Femur (tissue), 1 donor: ENCODE results near the gene PHAF1.
A peak's percentile ranks its signal among the peaks of the same experiment; 100 is the strongest.

ENCODE experiments used
- DNase-seq: peaks from one replicate; pipeline ENCODE4 v3.0.0-alpha.2; 2017

The PHAF1 gene

DNA sequence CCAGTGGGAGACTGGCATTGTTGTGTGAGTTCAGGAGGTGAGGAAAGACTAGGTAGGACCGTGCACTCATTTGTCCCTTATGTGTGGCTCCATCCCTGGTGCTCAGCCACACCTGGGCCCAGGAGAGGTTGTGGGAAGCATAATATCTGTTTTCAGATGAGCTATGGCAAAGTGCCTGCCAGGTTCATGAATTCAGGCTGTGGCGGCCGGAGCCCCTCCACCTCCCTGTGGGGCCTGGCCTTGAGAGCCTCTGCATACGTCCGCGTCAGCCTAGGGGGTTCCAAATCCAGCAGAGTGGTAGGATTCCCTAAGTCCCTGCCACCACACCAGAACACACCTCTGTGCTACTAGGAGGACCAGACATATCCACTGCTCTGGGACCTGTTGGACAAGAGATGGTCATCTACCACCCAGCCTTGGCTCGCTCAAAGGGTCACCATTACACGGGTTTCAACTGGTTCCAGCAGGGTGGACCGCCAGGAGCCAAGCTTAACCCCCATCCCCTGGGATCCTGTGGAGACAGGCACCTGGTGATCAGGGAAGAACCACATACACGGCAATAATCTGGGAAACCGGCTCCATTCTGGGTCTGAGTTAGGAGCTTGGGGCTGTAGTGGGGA is 39.0 kb downstream of the PHAF1 start:
- DNase-seq: no peak

DNA sequence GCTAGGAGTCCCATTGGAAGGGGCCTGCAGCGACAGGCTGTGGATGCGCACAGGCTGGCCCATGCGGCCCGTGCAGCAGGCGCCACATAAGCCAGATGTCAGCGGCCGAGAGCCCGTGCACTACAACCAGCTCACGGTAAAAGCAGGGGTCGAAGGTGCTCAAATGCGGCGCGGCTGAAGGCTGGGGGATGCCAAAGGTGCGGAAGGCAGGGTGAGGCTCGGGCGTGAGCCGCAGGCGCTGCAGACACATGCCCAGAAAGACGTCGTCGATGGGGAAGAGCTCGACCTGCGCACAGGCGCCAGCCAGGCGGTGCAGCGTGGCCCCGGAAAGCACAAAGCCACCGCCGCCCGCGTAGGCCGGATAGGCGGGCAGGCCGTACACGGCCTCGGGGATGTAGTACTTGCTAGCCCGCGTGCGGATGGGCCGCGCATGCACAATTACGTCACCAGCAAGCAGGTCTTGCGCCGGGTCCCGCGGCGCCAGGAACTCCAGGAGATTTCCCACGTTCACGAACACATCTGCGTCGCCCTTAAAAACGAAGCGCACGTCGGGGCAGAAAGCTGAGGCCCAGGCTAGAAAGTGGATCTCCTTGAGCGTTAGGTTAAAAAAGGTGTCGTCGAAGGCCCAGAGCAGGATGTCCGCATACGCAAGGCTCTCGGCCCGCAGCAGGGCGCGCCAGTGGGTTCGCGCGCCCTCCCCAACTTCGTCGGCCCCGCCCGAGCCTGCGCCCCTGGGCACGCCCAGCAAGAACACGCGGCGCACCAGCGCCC is 39.7 kb downstream of the PHAF1 start:
- peak; percentile 36 for DNase-seq

DNA sequence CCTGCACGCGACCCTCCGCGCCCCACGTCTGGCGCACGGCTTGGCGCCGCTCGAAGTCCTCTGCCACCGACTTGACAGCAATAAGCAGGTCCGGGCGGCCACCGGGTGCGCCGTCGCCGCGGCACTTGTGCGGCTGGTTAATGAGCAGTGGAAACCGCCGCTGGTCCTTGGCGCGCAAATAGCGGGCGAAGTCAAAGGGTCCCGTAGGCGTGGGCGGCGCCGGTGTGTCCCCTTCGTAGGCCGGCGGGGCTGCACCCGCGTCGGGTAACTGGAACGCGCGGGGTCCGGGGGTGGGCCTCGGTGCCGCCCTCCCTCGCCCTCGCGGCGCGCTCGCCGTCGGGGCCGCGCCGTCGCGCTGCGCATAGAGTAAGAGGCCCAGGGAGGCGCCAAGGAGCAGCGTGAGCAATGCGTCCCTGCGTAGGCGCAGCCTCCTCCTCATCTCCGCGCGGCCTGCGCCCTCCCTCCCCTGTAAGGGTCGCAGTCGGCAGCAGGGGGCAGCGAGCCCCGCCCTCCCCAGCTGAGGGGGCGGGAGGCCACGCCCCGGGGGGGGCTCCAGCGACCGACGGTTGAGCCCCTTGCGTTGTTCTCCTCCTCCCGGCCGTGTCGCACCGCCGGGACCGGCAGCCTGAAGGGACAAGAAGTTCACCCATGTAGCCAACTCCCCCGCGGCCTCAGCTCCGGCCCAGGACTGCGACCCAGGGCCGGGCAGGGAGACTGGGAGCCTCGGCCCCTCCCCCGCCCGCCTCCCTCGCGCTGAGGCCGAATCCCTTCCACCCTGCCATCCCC is 40.5 kb downstream of the PHAF1 start:
- peak; percentile 87 for DNase-seq

- DNase-seq: peak; percentile 92
These were observed 41.2 kb downstream of the PHAF1 start, which contains the start of gene B3GNT9 for GRCh38 chr16:67150833-67151396. Gene B3GNT9 (minus strand): TSS chr16:67150998. CDS start chr16:67150485, 513 bp downstream.

GRCh38 chr16:67151431-67152097 is 41.8 kb downstream of the PHAF1 start:
- peak; percentile 34 for DNase-seq

GRCh38 chr16:67154578-67155294 is 45.0 kb downstream of the PHAF1 start:
- DNase-seq: no peak

- peak; percentile 85 for DNase-seq
These were observed 45.8 kb downstream of the PHAF1 start for GRCh38 chr16:67155295-67156142.

- no peak for DNase-seq
These were observed 46.6 kb downstream of the PHAF1 start for GRCh38 chr16:67156143-67156844.

DNA sequence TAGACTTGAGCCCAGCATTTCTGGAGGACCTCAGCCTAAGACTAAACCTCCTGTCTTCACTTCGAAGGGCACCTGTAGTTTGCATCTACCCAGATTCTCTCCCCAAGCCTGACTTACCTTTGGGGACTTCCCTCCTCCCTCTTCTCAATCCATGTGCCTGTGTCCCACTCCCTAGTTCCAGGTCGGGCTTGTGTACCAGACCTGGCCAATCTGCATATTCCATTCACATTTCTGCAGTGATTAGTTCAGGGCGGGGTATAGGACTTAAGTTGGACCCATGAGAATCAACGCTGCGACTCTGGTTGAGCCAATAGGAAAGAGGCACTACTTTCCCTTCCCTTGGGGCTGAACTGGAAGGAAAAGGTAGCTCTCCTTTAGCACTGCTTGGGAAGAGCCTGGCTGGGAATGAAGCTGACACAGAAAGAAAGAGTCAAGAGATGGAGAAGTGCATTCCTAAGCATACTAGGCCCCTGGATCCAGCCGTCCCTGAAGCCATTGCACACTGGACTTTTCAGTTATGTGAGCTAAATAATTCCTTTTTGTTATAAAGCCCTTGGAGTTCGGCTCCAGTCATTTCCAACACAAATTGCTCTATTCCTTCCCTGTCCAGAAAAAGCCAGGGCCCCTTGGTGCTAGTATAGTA is 47.5 kb downstream of the PHAF1 start:
- DNase-seq: no peak

GRCh38 chr16:67157892-67158635 is 48.3 kb downstream of the PHAF1 start:
- no peak for DNase-seq

DNA sequence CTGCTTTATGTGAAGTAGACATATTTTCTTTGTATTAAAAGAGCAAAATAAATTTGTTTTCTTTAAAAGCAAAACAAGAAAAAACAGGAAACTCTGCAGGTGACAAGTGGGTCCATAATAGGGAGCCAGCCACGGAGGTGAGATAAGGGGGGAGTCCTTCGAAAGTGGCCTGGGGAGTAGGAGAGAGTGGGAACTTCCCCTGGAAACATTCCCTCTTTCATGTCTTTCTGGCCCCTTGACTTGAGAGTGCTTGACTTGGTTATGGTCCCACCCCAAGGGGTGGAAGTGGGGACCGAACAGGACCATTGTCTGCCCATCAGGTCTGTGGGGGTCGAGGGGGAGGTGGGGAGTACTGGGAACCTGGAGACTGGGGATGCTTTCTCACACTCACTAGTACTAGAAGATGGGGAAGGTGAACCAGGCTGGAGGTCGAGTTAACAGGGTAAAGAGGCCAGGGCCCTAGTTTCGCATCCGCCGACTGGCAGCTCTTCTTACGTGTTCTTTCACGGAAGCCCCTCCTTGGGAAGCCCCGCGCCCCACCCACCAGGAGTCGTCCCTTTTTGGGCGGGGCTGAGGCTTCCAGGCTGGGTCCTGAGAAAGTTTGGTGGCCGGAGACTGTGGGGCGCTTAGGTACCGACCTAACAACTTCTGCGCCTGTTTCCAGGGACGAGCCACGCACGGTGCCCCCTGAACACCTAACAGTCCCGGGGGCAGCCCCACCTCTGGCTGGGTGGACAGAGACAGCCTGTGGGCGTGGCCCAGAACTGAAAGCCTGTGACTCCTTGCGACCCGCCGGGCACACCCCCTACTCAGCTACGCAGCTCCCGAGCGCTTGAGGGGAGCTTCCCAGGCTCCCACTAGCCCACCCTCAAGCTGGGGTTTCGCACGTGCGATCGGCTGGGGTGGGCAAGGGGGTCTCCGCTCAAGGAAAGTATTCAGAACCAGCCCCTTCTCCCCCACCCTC is 49.2 kb downstream of the PHAF1 start:
- DNase-seq: no peak

GRCh38 chr16:67161595-67162058 is 51.9 kb downstream of the PHAF1 start:
- DNase-seq: no peak

GRCh38 chr16:67162506-67163163 is 52.9 kb downstream of the PHAF1 start:
- no peak for DNase-seq

- DNase-seq: peak; percentile 34
These were observed 53.6 kb downstream of the PHAF1 start for GRCh38 chr16:67163164-67163998.

- peak; percentile 33 for DNase-seq
These were observed 54.3 kb downstream of the PHAF1 start for GRCh38 chr16:67163999-67164558.

DNA sequence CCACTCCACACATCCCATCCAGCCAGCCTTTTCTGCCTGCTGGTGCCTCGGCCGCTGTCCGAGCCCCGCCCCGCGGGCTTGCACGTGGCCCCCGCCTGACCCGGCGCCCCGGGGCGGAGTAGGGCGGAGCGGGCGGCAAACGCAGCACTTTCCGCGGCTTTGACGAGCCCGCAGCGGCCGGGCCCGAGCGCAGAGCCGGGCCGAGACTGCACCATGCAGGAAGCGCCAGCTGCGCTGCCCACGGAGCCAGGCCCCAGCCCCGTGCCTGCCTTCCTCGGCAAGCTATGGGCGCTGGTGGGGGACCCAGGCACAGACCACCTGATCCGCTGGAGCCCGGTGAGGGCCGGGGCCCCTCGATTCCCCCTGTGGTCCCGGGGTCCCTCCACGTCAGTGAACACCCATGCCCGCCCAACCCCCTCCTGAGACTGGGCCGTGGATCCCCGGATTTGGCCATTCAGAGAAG is 54.9 kb downstream of the PHAF1 start, which contains the start of gene HSF4:
Gene HSF4, plus strand, starts transcription at position 147 of the 463 bp plus-strand sequence. Its CDS starts 67 bp downstream, at position 214.
- DNase-seq: peak; percentile 29
